ENCODE results near the gene PLXNC1.

The PLXNC1 gene

GRCh38 chr12:94264736-94265485, 116.5 kb downstream of the PLXNC1 start:
- DNase-seq (ENCODE audit: low spot score), result no peak

- no peak for DNase-seq (ENCODE audit: low spot score)
These were observed 117.2 kb downstream of the PLXNC1 start for GRCh38 chr12:94265539-94265938.

GRCh38 chr12:94265966-94266745, 117.8 kb downstream of the PLXNC1 start:
- DNase-seq (ENCODE audit: low spot score), result peak; percentile 34

- no peak for DNase-seq (ENCODE audit: low spot score)
These were observed 118.6 kb downstream of the PLXNC1 start for GRCh38 chr12:94266796-94267536.

GRCh38 chr12:94267537-94267872, 119.1 kb downstream of the PLXNC1 start:
- DNase-seq (ENCODE audit: low spot score), result no peak

- no peak for DNase-seq (ENCODE audit: low spot score)
These were observed 119.6 kb downstream of the PLXNC1 start for GRCh38 chr12:94267921-94268471.

- no peak for DNase-seq (ENCODE audit: low spot score)
These were observed 121.1 kb downstream of the PLXNC1 start for GRCh38 chr12:94269316-94269999.

GRCh38 chr12:94271351-94271750, 123.0 kb downstream of the PLXNC1 start:
- DNase-seq (ENCODE audit: low spot score), result no peak

GRCh38 chr12:94272280-94272679, 123.9 kb downstream of the PLXNC1 start:
- no peak for DNase-seq (ENCODE audit: low spot score)

- no peak for DNase-seq (ENCODE audit: low spot score)
These were observed 124.9 kb downstream of the PLXNC1 start for GRCh38 chr12:94273272-94273671.

- no peak for DNase-seq (ENCODE audit: low spot score)
These were observed 128.3 kb downstream of the PLXNC1 start for GRCh38 chr12:94276725-94277124.

GRCh38 chr12:94277426-94278000, 129.1 kb downstream of the PLXNC1 start:
- DNase-seq (ENCODE audit: low spot score), result peak; percentile 63

- DNase-seq (ENCODE audit: low spot score), result no peak
These were observed 131.7 kb downstream of the PLXNC1 start for GRCh38 chr12:94280063-94280462.

- DNase-seq (ENCODE audit: low spot score), result no peak
These were observed 134.3 kb downstream of the PLXNC1 start for GRCh38 chr12:94282675-94283074.

GRCh38 chr12:94284046-94284445, 135.7 kb downstream of the PLXNC1 start:
- no peak for DNase-seq (ENCODE audit: low spot score)

- no peak for DNase-seq (ENCODE audit: low spot score)
These were observed 136.5 kb downstream of the PLXNC1 start for GRCh38 chr12:94284859-94285258.

- DNase-seq (ENCODE audit: low spot score), result no peak
These were observed 137.7 kb downstream of the PLXNC1 start for GRCh38 chr12:94285943-94286582.

- no peak for DNase-seq (ENCODE audit: low spot score)
These were observed 138.3 kb downstream of the PLXNC1 start for GRCh38 chr12:94286583-94287244.

GRCh38 chr12:94287245-94287628, 138.9 kb downstream of the PLXNC1 start:
- no peak for DNase-seq (ENCODE audit: low spot score)

Measured in Ammon's horn (tissue), 1 donor.